HepG2 (cell line): ENCODE measurements around the gene TMEM164. TPM values are rescaled to one million over a fixed set of nuclear protein-coding genes. Genes with fewer than 3 reads are reported as not detected.

Experiments
- ATF4 ChIP-seq, 2 experiments: fragments of 450-650 bp in 1 of 2; sonication (generic) in 1 of 2; formaldehyde crosslinking; IDR thresholded peaks; 2 replicates each; pipeline versions ENCODE4 v1.5.0 to v1.8.0; 2020 to 2022; ENCODE audit warnings: mild to moderate bottlenecking in 1 of 2, missing genetic modification reagents in 1 of 2
- BHLHE40 ChIP-seq: IDR thresholded peaks from 2 replicates; pipeline ENCODE4 v1.6.1; 2011; ENCODE audit warnings: low read length, improper control_type of control experiment
- CREBL2 ChIP-seq: sonication (generic); formaldehyde crosslinking; IDR thresholded peaks from 2 replicates; pipeline ENCODE4 v1.8.1; 2023; ENCODE audit warnings: missing genetic modification reagents, mild to moderate bottlenecking, borderline replicate concordance
- DR1 ChIP-seq: sonication (generic); formaldehyde crosslinking; IDR thresholded peaks from 2 replicates; pipeline ENCODE4 v1.8.0; 2021; ENCODE audit warnings: mild to moderate bottlenecking, missing genetic modification reagents, inconsistent platforms
- ELF3 ChIP-seq: IDR thresholded peaks from 2 replicates; pipeline ENCODE4 v1.6.1; 2016; ENCODE audit warnings: missing genetic modification reagents, missing compliant biosample characterization
- FOXK2 ChIP-seq: fragments of 450-650 bp; IDR thresholded peaks from 2 replicates; pipeline ENCODE4 v1.6.1; 2016
- FOXO1 ChIP-seq: sonication (generic); formaldehyde crosslinking; IDR thresholded peaks from 2 replicates; pipeline ENCODE4 v1.4.0; 2020; ENCODE audit warnings: missing genetic modification reagents
- NCOA5 ChIP-seq: sonication (generic); formaldehyde crosslinking; IDR thresholded peaks from 2 replicates; pipeline ENCODE4 v1.4.0; 2020; ENCODE audit warnings: missing genetic modification reagents
- NFIB ChIP-seq: sonication (generic); formaldehyde crosslinking; IDR thresholded peaks from 2 replicates; pipeline ENCODE4 v1.9.0; 2021; ENCODE audit warnings: missing genetic modification reagents, mild to moderate bottlenecking, borderline replicate concordance
- NONO ChIP-seq, 2 experiments: fragments of 450-650 bp in 1 of 2; sonication (generic) in 1 of 2; formaldehyde crosslinking in 1 of 2; IDR thresholded peaks in 1 of 2; conservative IDR thresholded peaks in 1 of 2; 2 replicates each; pipeline versions ENCODE4 v1.6.1 to v1.8.0; 2017 to 2022; ENCODE audit warnings: mild to moderate bottlenecking in 1 of 2, missing genetic modification reagents in 1 of 2, moderate library complexity in 1 of 2
- NR1H2 ChIP-seq: sonication (generic); formaldehyde crosslinking; IDR thresholded peaks from 2 replicates; pipeline ENCODE4 v1.8.1; 2022; ENCODE audit warnings: low read depth, missing genetic modification reagents, borderline replicate concordance
- NR2F1 ChIP-seq, 2 experiments: fragments of 450-650 bp in 1 of 2; formaldehyde crosslinking in 1 of 2; IDR thresholded peaks; 2 replicates each; pipeline versions ENCODE4 v1.5.0 to v1.6.1; 2016 to 2020; ENCODE audit warnings: mild to moderate bottlenecking in 1 of 2, missing compliant biosample characterization in 1 of 2, missing genetic modification reagents in 1 of 2, moderate library complexity in 1 of 2
- PHF20 ChIP-seq: sonication (generic); formaldehyde crosslinking; IDR thresholded peaks from 2 replicates; pipeline ENCODE4 v1.5.0; 2020; ENCODE audit warnings: mild to moderate bottlenecking, missing genetic modification reagents
- RBM22 ChIP-seq: fragments of 200-400 bp; formaldehyde crosslinking; optimal IDR thresholded peaks from 2 replicates; pipeline ENCODE3; 2017; ENCODE audit warnings: mild to moderate bottlenecking, low read length, moderate library complexity
- RXRB ChIP-seq: IDR thresholded peaks from 2 replicates; pipeline ENCODE4 v1.6.1; 2016; ENCODE audit warnings: borderline replicate concordance, missing genetic modification reagents, missing compliant biosample characterization
- TBP ChIP-seq: sonication (generic); formaldehyde crosslinking; IDR thresholded peaks from 2 replicates; pipeline ENCODE4 v1.5.0; 2020; ENCODE audit warnings: missing genetic modification reagents
- TCF7 ChIP-seq: sonication (generic); IDR thresholded peaks from 2 replicates; pipeline ENCODE4 v1.6.1; 2016; ENCODE audit warnings: antibody characterized with exemption, low read depth
- ZKSCAN8 ChIP-seq: IDR thresholded peaks from 2 replicates; pipeline ENCODE4 v1.6.1; 2016; ENCODE audit warnings: borderline replicate concordance, missing genetic modification reagents, missing compliant biosample characterization
- ZNF253 ChIP-seq: sonication (generic); formaldehyde crosslinking; IDR thresholded peaks from 2 replicates; pipeline ENCODE4 v1.8.0; 2022; ENCODE audit warnings: mild to moderate bottlenecking, missing genetic modification reagents, borderline replicate concordance
- ZNF281 ChIP-seq: sonication (generic); formaldehyde crosslinking; IDR thresholded peaks from 2 replicates; pipeline ENCODE4 v1.4.0; 2020; ENCODE audit warnings: missing genetic modification reagents, borderline replicate concordance
- ZNF503 ChIP-seq: sonication (generic); formaldehyde crosslinking; IDR thresholded peaks from 2 replicates; pipeline ENCODE4 v1.4.0; 2020; ENCODE audit warnings: missing genetic modification reagents
- ZNF580 ChIP-seq: IDR thresholded peaks from 2 replicates; pipeline ENCODE4 v1.6.1; 2016; ENCODE audit warnings: low read depth, borderline replicate concordance
- ZSCAN29 ChIP-seq: sonication (generic); formaldehyde crosslinking; conservative IDR thresholded peaks from 2 replicates; pipeline ENCODE4 v1.4.0; 2020; ENCODE audit warnings: mild to moderate bottlenecking, missing genetic modification reagents
- polyA plus RNA-seq, 8 experiments: library from polyadenylated mRNA; depleted of rRNA in 3 of 8; stranded (reverse) in 7 of 8; unstranded in 1 of 8; fragments of >200 nt; fragmentation: Illumina TruSeq in 4 of 8; extraction: Trizol in 4 of 8; gene quantifications; 2 replicates each; pipeline versions ENCODE4 v1.2.1 to v1.2.3, GENCODE V29; 2011 to 2016; ENCODE audit warnings: low read depth in 4 of 8, missing spikeins in 1 of 8, mixed read lengths in 1 of 8; ENCODE audit not compliant: insufficient read depth in 1 of 8
- total RNA-seq, 5 experiments: library from RNA; depleted of rRNA; stranded (reverse); fragments of >200 nt; fragmentation: Illumina TruSeq; extraction: Trizol; gene quantifications; 2 replicates each; pipeline ENCODE4 v1.2.3, GENCODE V29; 2016; ENCODE audit warnings: low read depth in 1 of 5

The TMEM164 gene
- total and polyA plus RNA-seq, 2 of the 13 experiments (the other 11 are each of a cell fraction or from before 2014, with no cell fraction given) = 5.8 to 13.2 TPM

- TF ChIP-seq NR2F1 (CRISPR knock-in tag; IDR thresholded peaks at IDR 0.05) = peak; percentile 92 to 94
- no peak for TF ChIP-seq CREBL2 (CRISPR knock-in tag)
- no peak for TF ChIP-seq BHLHE40
- TF ChIP-seq ATF4 (CRISPR knock-in tag; IDR thresholded peaks at IDR 0.05) = peak in 1 of 2 experiments; percentile 45; a peak in 1 of 4 replicates
- no peak for TF ChIP-seq ELF3 (CRISPR knock-in tag)
- TF ChIP-seq RBM22 = no peak
- TF ChIP-seq NONO (IDR thresholded peaks at IDR 0.05) = no peak
- TF ChIP-seq NONO (CRISPR knock-in tag; conservative IDR thresholded peaks at IDR 0.05) = peak; percentile 42; the same call in 1 of the 2 replicates
- TF ChIP-seq TBP (CRISPR knock-in tag) = no peak
- no peak for TF ChIP-seq PHF20
- peak; percentile 79 for TF ChIP-seq ZNF503
- TF ChIP-seq NR1H2 (CRISPR knock-in tag) = no peak
- no peak for TF ChIP-seq ZNF281 (CRISPR knock-in tag)
- no peak for TF ChIP-seq ZNF253 (CRISPR knock-in tag)
- TF ChIP-seq ZKSCAN8 = peak; percentile 53; the same call in 1 of the 2 replicates
- no peak for TF ChIP-seq FOXK2
- TF ChIP-seq NFIB (CRISPR knock-in tag) = no peak
- peak; percentile 42; the same call in 1 of the 2 replicates for TF ChIP-seq TCF7
- peak; percentile 54; the same call in 1 of the 2 replicates for TF ChIP-seq RXRB (CRISPR knock-in tag)
- TF ChIP-seq NCOA5 (CRISPR knock-in tag) = no peak
- no peak; the same call in 1 of the 2 replicates for TF ChIP-seq FOXO1 (CRISPR knock-in tag)
- TF ChIP-seq ZNF580 (CRISPR knock-in tag) = no peak
- no peak for TF ChIP-seq DR1 (CRISPR knock-in tag)
- TF ChIP-seq ZSCAN29 (CRISPR knock-in tag) = no peak
Observed at GRCh38 chrX:110036162-110037033, 33.5 kb downstream of the TMEM164 start (continued).
